Retinal pigment epithelial cell (primary cell): ENCODE results near the gene LCT.
"Not testable (repeated sequence)": the region's sequence is repeated elsewhere in the genome, so short reads cannot be mapped to it uniquely, and the experiment has no call there.

Experiments
- DNase-seq: peaks from one replicate; pipeline ENCODE4 v3.0.0-alpha.2; 2010; ENCODE audit warnings: low read depth
- H3K4me3 ChIP-seq: 2 replicates; pipeline ENCODE4 v1.5.1; 2011; ENCODE audit warnings: mild to moderate bottlenecking, low read length, control low read depth, moderate library complexity
- TF ChIP-seq, protein P1 (sequence below): conservative IDR thresholded peaks from 2 replicates; pipeline ENCODE4 v1.5.1; 2011; ENCODE audit warnings: low read depth, low read length, control low read depth, inconsistent platforms

Gene LCT

DNA sequence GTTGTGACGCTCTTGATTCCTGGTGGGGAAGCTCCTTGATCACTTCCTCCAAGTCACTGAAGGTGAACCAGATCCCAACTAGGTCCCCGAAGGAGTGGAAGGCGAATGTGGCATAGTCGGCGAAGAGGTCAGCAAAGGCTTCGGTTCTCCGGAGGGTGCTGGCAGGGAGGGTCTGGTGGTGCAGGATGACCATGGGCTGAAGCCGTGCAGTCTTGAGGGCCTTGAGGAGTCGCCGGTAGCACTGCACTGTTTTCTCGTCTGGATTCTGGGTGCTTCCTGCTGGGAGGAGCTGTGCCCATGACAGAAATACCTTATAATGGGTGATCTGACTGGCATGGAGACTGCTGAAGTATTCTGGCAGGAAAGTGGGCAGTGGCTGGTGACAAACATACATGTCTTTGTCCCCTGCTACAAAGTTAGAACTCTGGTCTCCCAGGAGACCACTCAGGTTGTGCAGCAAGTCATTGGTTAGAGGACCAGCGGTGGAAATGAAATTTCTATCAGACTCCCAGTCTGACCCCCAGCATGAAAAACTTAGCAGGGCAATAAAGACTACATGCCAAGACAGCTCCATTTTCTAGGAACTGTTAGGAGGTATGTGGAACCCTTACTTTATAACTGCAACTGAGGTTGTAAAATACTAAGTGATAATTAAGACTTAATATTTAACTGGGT is at the start of gene LCT:
Gene LCT (minus strand): TSS at position 589 of the 675 bp plus-strand sequence. CDS start 15 bp downstream, at position 574.
- H3K4me3 ChIP-seq: no peak within 1 kb of the TSS
- DNase-seq: no peak
- TF ChIP-seq, protein P1, sequence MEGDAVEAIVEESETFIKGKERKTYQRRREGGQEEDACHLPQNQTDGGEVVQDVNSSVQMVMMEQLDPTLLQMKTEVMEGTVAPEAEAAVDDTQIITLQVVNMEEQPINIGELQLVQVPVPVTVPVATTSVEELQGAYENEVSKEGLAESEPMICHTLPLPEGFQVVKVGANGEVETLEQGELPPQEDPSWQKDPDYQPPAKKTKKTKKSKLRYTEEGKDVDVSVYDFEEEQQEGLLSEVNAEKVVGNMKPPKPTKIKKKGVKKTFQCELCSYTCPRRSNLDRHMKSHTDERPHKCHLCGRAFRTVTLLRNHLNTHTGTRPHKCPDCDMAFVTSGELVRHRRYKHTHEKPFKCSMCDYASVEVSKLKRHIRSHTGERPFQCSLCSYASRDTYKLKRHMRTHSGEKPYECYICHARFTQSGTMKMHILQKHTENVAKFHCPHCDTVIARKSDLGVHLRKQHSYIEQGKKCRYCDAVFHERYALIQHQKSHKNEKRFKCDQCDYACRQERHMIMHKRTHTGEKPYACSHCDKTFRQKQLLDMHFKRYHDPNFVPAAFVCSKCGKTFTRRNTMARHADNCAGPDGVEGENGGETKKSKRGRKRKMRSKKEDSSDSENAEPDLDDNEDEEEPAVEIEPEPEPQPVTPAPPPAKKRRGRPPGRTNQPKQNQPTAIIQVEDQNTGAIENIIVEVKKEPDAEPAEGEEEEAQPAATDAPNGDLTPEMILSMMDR: no peak

DNA sequence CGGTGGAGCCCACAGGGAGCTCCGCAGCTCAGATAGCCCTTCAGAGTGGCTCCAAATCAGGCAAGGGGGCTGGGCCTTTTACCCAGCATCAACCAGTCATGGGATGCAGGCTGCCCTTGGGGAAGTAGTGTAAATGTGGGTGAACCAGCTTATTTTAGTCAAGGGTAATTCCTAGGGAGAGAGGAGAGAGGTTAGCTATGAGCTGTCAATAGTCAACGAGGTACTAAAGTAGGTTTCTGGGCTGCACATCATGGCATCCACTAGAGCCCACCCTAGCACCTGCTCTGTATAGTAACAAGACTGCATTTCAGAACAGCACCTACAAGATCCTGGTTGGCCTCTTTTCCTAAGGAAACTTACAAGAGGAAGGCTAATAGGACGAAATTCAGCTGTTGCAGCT is 48.7 kb upstream of the LCT start:
- TF ChIP-seq, protein P1: no peak
- DNase-seq: no peak
- no peak overlapping the region for H3K4me3 ChIP-seq

DNA sequence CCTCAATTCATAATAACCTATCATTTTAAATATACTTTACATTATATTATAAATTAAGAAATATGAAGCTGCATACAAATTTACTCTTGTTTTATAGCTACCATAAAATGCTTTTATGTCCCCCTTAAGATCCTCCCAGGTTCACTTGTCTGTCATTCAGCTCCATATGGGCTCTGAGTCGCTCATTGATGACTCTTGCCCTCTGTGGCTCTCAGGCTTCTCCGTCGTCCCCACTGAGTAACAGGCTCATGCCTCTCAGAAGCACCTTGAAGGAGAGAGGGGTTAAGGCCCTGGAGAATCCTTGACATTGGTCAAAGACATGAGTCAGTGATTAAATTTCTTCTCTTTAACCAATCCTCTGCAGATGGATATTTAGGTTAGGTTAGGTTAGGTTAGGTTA is 45.4 kb upstream of the LCT start:
- DNase-seq: no peak
- no peak overlapping the region for H3K4me3 ChIP-seq
- TF ChIP-seq, protein P1: no peak

DNA sequence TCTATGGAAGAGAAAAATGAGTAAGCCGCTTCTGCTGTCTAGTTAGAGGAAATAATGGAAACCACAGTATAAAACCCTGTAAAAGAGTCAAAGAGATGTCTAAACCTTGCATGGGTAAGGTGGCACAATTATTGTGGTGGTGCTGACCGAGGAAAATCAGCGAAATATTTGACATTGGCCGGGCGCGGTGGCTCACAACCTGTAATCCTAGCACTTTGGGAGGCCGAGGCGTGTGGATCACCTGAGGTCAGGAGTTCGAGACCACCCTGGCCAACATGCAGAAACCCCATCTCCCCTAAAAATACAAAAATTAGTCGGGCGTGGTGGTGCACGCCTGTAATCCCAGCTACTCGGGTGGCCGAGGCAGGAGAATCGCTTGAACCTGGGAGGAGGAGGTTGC is 39.8 kb upstream of the LCT start:
- H3K4me3 ChIP-seq: peak overlapping the region; percentile 55
- DNase-seq: not testable (repeated sequence)

DNA sequence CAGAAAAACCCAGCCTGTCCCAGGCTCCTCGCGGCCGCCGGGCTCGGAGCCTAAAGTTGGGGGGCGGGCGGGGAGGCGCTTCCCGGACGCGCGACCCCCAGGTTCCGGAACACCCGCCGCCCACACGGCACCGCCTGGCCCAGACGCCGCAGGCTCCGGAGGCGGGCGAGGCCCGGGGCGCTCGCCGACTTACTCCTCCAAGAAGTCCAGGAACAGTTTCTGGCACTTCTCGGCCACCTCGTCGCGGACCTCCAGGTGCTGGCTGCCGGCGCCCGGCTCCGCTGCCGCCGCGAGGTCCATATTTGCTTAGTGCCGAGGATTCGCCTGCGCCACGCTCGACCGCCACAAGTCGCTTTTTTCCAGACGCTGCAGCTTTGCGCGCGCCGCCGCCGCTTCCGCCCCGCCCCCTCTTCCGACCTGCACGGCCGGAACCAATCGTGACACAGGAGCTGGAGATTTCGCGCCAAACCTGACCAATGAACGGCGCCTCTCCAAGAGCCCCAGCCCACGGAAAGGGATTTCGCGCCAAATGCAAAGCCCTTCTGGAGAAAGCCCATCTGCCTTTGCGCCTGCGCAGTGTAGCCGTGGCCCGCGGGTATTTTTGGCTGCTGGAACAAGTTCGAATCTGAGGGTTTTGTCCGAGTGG is 39.2 kb upstream of the LCT start, which contains the start of gene MCM6:
Gene MCM6 (minus strand): TSS at position 378 of the 646 bp plus-strand sequence. CDS start 78 bp downstream, at position 300.
- peak within 1 kb of the TSS; percentile 55 for H3K4me3 ChIP-seq
- TF ChIP-seq, protein P1: no peak
- peak; percentile 93 for DNase-seq

DNA sequence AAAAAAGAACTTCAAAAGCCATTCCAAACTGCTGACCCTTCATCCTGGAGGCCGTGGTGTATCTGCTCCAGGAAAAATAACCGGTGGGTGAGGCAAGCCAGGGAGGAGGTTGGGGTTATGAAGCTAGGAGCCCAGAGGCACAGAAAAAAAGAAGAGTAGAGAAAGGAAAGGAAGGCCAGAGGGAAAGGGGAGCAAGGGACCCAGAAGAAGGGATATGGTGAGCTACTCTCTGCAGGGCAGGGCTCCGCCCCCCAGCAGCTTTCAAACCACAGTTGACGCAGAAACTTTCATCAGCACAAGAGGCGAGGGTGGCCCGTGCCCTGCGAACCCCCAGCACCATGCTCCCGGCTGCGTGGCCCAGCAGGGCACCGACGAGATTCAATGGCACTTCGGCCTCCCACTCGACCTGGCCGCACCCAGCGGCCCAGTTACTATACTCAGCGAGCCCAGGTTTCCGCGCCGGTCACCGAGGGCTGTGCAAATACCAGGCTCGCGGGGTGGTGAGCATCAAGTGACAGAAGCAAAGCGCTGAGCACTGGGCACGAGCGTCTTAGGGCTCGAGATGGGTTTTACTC is 38.6 kb upstream of the LCT start:
- H3K4me3 ChIP-seq: peak overlapping the region; percentile 55
- TF ChIP-seq, protein P1: no peak
- no peak for DNase-seq

DNA sequence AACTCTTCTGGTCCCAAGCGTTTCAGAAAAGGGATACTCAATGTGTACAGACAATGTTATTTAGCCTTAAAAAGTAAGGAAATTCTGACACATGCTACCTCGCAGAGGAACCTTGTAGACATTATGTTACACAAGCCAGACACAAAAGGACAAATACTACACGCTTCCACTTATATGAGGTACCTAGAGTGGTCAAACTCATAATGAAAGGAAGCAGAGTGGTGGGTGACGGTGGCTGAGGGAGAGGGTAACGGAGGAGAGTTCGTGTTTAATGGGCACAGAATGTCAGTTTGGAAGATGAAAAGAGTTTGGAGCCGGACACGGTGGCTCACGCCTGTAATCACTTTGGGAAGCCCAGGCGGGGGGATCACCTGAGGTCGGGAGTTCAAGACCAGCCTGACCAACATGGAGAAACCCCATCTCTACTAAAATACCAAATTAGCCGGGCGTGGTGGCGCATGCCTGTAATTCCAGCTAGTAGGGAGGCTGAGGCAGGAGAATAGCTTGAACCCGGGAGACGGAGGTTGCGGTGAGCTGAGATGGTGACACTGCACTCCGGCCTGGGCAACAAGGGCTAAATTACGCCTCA is 37.9 kb upstream of the LCT start:
- no peak for DNase-seq
- TF ChIP-seq, protein P1: no peak
- H3K4me3 ChIP-seq: peak overlapping the region; percentile 55
